GM06990 (cell line): ENCODE data around the gene ROBO3.
A peak's percentile ranks its signal among the peaks of the same experiment; 100 is the strongest.

Source experiments
- DNase-seq: peaks from one replicate; pipeline ENCODE4 v3.0.0-alpha.2; 2011; ENCODE audit not compliant: insufficient read length; ENCODE audit errors: extremely low read depth
- H3K27me3 ChIP-seq: replicated peaks from 2 replicates; pipeline ENCODE4 v1.6.0; 2011; ENCODE audit warnings: low read length; ENCODE audit not compliant: control insufficient read depth, insufficient read depth
- H3K36me3 ChIP-seq: 2 replicates; pipeline ENCODE4 v1.5.1; 2011; ENCODE audit warnings: low read length; ENCODE audit not compliant: control insufficient read depth, insufficient read depth
- H3K4me3 ChIP-seq: replicated peaks from 2 replicates; pipeline ENCODE4 v1.5.1; 2011; ENCODE audit warnings: low read depth, mild to moderate bottlenecking, control low read depth, low read length
- CTCF ChIP-seq: IDR thresholded peaks from 2 replicates; pipeline ENCODE4 v1.5.1; 2011; ENCODE audit warnings: low read length, control low read depth, mild to moderate bottlenecking, inconsistent platforms; ENCODE audit not compliant: insufficient read depth, poor library complexity, severe bottlenecking

Gene ROBO3

DNA sequence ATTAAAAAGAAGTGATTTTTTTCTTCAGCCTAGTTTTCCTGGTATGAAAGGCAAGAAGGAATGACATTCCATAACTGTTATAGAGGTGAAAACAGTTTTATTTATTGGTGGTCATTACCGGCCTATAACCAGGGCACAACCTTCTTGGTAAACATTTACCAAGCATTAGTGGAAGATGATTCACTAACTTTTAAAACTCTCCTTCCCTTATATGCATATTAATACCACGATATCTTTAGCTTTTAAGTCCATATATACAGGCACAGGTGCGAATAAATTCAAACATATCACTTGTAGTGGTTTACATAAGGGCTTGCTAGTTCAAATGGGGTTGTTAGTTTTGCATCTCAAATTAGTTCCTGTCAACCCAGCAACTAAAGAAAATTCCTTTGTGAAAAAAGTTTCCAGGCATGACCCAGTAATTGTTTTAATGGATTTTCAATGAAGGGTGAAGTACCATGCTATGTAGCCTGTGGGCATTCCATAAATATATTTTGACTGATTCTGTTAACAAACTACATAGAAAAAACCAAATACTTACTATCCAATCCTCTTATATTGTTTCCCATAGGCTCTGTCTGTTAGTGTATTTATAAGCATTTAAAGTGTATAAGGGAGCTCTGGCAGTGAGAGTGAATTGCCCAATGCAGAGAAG lies 30.6 kb upstream of the ROBO3 start:
- no peak overlapping the region for H3K4me3 ChIP-seq
- peaks cover 2% of the 10 kb centered on the region for H3K27me3 ChIP-seq
- H3K36me3 ChIP-seq, result no peaks in the 10 kb centered on the region
- TF ChIP-seq CTCF, result no peak
- DNase-seq, result no peak

DNA sequence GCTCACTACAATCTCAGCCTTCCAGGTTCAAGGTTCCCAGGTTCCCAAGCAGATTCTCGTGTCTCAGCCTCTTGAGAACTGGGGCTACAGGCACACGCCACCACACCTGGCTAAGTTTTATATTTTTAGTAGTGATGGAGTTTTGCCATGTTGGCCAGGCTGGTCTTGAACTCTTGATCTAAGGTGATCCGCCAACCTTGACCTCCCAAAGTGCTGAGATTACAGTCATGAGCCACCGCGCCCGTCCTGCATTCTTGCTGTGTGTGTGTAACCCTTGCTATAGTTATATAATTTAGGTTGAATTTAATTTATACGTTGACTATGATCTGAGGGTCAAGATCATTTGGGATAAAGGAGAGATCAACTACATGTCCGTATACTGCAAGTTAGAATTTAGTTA lies 29.3 kb upstream of the ROBO3 start:
- Histone ChIP-seq H3K27me3 (peaks cover 2% of the 10 kb centered on the region), H3K36me3 (no peaks in the 10 kb centered on the region), H3K4me3 (no peak overlapping the region)
- TF ChIP-seq CTCF, result no peak
- DNase-seq, result no peak

GRCh38 chr11:124837491-124837856 lies 27.8 kb upstream of the ROBO3 start:
- no peak for DNase-seq
- peak; percentile 55 for TF ChIP-seq CTCF
- Histone ChIP-seq H3K27me3 (peaks cover 7% of the 10 kb centered on the region), H3K4me3 (no peak overlapping the region), H3K36me3 (no peaks in the 10 kb centered on the region)

- TF ChIP-seq CTCF, result no peak
- H3K36me3 ChIP-seq, result no peaks in the 10 kb centered on the region
- no peak for DNase-seq
- peaks cover 9% of the 10 kb centered on the region for H3K27me3 ChIP-seq
- no peak overlapping the region for H3K4me3 ChIP-seq
Observed at GRCh38 chr11:124838805-124839127, 26.5 kb upstream of the ROBO3 start.

DNA sequence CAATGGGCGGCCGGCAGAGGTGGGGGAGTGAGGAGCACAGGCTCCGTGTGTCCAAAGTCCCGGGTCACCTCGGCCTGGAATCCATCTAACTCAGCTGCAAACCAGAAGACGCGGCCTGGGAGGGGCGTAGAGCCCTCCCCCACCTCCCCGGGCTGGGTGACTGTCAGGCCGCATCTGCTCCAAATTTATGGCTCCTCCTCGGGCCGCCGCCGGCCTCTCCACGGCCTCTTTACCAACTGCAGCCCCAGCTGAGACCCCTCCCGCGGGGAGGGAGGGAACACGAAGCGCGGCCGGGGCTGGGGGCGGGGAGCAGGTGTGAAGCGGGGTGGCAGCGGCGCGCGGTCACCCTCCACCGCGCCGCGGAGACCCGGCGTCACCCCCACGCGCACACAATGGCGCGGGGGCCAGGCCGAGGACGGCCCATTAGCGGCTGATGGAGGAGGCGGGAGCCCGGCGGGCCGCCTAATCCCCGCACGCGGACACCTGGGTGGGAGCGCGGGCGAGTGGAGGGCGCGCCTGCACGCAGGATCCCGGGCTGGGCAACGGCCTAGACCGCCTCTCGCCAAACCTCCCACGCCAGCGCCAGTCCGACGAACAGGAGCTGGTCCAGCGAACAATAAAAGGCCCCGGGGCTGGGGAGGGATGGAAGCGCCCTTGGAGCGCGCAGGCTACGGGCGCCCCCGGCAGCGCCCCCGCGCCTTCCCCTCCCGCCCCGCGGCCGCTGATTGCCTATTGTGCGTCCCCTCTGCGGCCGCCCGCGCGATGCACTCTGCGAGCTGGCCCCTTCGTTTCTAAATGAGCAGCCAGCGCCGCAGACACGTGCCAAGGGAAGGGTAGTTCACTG lies 25.9 kb upstream of the ROBO3 start:
- no peaks in the 10 kb centered on the region for H3K36me3 ChIP-seq
- no peak for TF ChIP-seq CTCF
- H3K27me3 ChIP-seq, result peaks cover 9% of the 10 kb centered on the region
- peak overlapping the region; percentile 23 for H3K4me3 ChIP-seq
- no peak for DNase-seq
